ENCODE measurements around the gene ABTB2.
"Not testable (repeated sequence)": the region's sequence is repeated elsewhere in the genome, so short reads cannot be mapped to it uniquely, and the experiment has no call there.

ABTB2 gene

DNA sequence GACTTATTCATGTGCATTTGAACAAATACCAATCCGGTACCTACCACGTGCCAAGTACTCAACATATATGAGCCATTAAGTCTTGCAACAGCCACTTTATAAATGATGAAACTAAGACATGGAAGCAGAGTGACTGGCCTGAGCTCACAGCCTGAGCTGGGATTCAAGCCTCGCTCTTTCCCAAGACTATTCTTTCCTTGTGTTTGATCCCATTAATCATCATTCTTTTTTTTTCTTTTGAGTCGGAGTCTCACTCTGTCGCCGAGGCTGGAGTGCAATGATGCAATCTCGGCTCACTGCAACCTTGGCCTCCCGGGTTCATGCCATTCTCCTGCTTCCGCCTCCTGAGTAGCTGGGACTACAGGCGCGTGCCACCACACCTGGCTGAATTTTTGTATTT, 119.3 kb downstream of the ABTB2 start:
- no peak for DNase-seq (ENCODE audit: low spot score)

GRCh38 chr11:34236572-34236971, 121.2 kb downstream of the ABTB2 start:
- no peak for DNase-seq (ENCODE audit: low spot score)

- no peak for DNase-seq (ENCODE audit: low spot score)
Measured at GRCh38 chr11:34235591-34236071, 122.2 kb downstream of the ABTB2 start.

DNA sequence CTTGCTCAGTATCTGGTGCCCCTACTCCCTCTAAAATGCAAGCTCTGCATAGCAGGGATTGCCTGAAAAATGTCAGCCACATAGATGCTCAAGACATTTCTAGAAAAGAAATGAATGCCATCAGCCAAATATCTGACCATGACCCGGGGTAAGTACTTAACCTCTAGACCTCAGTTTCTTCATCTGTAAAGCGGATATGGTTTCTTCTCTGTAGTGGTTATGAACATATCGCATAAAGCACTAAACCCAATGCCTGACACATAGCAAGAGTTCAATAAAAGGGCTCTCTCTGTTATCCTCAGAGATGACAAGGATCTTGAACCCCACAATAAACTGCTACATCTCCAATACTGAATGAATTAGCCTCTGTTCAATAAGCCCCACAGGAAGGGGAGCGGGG, 122.6 kb downstream of the ABTB2 start:
- DNase-seq (ENCODE audit: low spot score): no peak

- DNase-seq (ENCODE audit: low spot score): no peak
Measured at GRCh38 chr11:34234086-34234740, 123.6 kb downstream of the ABTB2 start.

GRCh38 chr11:34233215-34233614, 124.6 kb downstream of the ABTB2 start:
- no peak for DNase-seq (ENCODE audit: low spot score)

DNA sequence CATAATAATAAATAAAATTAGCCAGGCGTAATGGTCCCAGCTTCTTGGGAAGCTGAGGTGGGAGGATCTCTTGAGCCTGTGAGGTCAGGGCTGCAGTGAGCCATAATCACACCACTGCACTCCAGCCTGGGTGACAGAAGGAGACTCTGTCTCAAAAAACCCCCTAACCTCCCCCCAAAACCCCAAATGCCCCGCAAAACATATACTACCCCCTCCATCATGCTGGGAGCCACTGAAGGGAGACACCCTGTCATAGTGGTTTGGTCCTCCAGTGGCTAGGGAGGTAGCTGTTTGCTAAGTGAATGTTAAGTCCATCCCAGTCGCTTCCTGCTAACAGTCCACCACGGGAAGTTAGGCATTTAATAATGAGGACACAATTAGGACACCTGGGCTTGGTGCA, 125.0 kb downstream of the ABTB2 start:
- no peak for DNase-seq (ENCODE audit: low spot score)

- DNase-seq (ENCODE audit: low spot score): no peak
Measured at GRCh38 chr11:34226210-34226609, 131.6 kb downstream of the ABTB2 start.

GRCh38 chr11:34225091-34225490, 132.7 kb downstream of the ABTB2 start:
- no peak for DNase-seq (ENCODE audit: low spot score)

GRCh38 chr11:34224434-34224966, 133.3 kb downstream of the ABTB2 start:
- no peak for DNase-seq (ENCODE audit: low spot score)

DNA sequence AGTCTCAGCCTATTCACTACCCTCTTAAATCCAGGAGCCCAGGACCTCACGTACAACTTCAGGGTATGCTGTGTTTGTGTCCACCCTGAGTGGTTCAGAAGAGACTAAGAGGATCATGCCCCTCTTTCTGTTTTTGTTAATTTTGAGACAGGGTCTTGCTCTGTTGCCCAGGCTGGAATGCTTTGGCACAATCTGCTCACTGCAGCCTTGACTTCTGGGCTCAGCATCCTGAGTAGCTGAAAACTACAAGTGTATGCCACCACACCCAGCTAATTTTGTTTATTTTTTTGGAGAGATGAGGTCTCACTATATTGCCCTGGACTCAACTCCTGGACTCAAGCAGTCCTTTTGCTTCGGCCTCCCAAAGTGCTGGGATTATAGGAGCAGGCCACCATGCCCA, 133.9 kb downstream of the ABTB2 start:
- no peak for DNase-seq (ENCODE audit: low spot score)

GRCh38 chr11:34223021-34223813, 134.6 kb downstream of the ABTB2 start:
- DNase-seq (ENCODE audit: low spot score): no peak

GRCh38 chr11:34222030-34222429, 135.8 kb downstream of the ABTB2 start:
- DNase-seq (ENCODE audit: low spot score): no peak

DNA sequence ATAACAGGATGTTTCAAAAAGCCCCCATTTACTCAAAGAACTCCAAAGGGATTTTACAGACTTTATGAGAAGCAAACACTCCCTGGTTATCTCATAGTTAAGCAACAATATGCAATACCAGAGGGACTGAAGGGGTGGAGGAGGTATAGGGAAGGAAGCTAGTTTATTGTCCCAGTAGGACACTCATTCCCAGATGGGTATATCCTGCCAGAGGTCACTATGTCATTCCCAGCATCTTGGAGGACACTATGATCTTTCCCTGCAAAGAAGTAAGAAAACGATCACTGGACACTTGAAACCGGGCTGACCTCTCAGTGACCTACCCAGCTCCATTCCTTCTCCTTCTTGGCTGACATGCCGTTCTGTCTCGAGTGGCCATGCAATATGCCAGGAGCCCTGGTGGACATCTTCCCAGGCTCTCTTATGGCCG, 137.9 kb downstream of the ABTB2 start:
- DNase-seq (ENCODE audit: low spot score): no peak

GRCh38 chr11:34219279-34219678, 138.5 kb downstream of the ABTB2 start:
- no peak for DNase-seq (ENCODE audit: low spot score)

DNA sequence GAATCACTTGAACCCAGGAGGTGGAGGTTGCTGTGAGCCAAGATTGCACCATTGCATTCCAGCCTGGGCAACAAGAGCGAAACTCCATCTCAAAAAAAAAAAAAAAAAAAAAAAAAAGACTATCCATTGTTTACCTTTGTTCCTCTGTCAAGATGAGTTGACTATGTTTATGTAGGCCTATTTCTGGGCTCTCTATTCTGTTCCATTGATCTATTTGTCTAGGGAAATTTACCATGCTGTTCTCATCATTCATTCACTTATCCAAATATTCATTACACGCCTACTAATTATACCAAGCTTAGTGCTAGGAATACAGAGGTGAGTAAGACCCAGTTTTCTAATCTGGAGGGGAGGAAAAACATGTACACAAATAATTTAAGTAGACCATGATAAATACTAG, 139.1 kb downstream of the ABTB2 start:
- DNase-seq (ENCODE audit: low spot score): not testable (repeated sequence)

GRCh38 chr11:34218067-34218466, 139.7 kb downstream of the ABTB2 start:
- DNase-seq (ENCODE audit: low spot score): no peak

- DNase-seq (ENCODE audit: low spot score): no peak
Measured at GRCh38 chr11:34216706-34217105, 141.1 kb downstream of the ABTB2 start.

- no peak for DNase-seq (ENCODE audit: low spot score)
Measured at GRCh38 chr11:34215806-34216453, 141.9 kb downstream of the ABTB2 start.

DNA sequence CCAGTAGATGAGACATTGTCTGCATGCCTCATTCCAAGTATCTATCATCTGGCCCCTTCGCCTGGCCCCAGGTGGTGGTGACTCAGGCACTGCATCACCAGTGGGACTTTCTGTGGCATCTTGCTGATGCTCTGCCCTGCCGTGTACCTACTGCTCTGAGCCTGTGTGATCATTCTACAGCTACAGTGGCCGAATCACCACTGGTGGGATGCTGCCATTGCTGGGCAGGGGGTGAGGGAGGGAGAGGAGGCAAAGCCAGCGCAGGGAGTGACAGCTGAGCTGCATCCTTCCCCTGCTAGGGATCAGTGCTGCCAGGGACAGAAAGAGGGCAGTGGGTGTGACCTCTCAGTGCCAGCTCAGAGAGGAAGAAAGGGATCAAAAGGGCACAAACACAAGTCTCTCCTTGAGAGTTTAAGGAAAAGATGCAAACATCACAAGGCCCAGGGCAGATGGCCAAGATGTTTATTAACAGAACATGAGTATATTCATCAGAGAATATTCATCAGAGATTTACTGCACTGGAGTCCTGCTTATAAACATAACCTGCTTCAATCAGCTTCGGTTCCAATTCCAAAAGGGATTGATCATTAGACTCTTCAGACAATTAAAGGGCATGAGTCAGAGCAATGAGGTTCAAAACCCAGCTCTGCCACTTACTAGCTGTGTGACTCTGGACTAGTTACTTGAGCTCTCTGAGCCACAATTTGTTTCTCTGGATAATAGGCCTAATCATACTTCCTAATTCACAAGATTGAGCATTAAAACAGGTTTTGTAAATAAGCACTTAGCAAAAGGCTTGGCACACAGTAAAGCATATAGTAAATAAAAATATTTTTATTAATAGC, 142.6 kb downstream of the ABTB2 start:
- DNase-seq (ENCODE audit: low spot score): no peak

DNA sequence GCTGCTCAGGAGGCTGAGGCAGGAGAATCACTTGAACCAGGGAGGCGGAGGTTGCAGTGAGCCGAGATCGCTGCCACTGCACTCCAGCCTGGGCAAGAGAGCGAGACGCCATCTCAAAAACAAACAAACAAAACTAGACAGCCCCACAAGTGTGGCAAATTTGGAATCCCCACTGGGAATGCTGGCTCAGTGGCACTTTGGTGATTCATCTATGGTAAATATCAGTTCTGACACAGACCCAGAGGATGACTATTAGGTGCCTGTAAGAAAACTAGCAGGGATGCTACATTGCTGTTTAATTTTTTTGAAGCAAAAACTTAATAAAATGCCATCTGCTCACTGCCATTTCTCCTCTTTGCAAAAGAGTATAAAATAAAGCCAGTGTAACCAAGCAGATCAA, 144.4 kb downstream of the ABTB2 start:
- no peak for DNase-seq (ENCODE audit: low spot score)

DNA sequence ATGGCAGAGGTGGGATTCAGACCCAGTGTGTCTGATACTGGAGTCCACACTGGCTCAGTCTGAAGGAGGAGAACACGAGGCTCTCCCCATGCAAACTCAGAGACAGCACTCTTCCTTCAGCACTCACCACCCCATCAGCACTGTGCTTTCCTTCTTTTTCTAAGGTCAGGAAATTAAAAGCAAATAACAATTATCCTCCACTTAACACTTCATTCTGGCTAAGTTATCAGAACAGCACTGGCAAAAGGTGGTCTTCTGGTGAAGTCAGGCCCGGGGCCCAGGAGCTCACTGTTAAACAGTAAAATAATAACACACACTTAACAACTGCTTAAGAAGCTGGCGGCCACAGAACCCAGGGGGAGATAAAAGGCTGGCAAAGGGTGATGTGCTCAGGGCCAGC, 145.2 kb downstream of the ABTB2 start:
- no peak for DNase-seq (ENCODE audit: low spot score)

Data from globus pallidus (tissue), 1 donor.